Measurements from ENCODE around the gene AKAP6. TPM values are rescaled to one million over a fixed set of nuclear protein-coding genes. Genes with fewer than 3 reads are reported as not detected.

AKAP6 gene
- total and polyA plus RNA-seq, 2 experiments from 2014 or later, result 0.38 to 0.42 TPM

DNA sequence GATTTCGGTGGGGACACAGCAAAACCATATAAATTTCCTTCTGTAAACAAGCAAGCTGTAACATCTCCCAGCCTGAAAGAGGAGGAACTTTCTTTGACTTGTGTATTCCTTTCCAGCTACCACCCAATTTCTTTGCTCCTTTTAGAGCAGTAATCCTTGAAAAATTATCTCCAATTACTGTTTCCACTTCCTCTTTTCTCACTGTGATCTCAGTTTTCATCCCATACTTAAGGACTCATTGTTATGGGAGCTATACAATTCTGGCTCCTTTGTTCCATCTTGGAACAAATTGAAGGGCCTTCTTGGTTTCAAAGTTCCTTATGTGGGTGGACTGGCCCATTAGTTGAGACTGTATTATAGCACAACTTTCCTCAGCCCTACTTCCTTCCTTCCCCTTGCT is 152.6 kb downstream of the AKAP6 start (continued):
- TF ChIP-seq, protein P1, sequence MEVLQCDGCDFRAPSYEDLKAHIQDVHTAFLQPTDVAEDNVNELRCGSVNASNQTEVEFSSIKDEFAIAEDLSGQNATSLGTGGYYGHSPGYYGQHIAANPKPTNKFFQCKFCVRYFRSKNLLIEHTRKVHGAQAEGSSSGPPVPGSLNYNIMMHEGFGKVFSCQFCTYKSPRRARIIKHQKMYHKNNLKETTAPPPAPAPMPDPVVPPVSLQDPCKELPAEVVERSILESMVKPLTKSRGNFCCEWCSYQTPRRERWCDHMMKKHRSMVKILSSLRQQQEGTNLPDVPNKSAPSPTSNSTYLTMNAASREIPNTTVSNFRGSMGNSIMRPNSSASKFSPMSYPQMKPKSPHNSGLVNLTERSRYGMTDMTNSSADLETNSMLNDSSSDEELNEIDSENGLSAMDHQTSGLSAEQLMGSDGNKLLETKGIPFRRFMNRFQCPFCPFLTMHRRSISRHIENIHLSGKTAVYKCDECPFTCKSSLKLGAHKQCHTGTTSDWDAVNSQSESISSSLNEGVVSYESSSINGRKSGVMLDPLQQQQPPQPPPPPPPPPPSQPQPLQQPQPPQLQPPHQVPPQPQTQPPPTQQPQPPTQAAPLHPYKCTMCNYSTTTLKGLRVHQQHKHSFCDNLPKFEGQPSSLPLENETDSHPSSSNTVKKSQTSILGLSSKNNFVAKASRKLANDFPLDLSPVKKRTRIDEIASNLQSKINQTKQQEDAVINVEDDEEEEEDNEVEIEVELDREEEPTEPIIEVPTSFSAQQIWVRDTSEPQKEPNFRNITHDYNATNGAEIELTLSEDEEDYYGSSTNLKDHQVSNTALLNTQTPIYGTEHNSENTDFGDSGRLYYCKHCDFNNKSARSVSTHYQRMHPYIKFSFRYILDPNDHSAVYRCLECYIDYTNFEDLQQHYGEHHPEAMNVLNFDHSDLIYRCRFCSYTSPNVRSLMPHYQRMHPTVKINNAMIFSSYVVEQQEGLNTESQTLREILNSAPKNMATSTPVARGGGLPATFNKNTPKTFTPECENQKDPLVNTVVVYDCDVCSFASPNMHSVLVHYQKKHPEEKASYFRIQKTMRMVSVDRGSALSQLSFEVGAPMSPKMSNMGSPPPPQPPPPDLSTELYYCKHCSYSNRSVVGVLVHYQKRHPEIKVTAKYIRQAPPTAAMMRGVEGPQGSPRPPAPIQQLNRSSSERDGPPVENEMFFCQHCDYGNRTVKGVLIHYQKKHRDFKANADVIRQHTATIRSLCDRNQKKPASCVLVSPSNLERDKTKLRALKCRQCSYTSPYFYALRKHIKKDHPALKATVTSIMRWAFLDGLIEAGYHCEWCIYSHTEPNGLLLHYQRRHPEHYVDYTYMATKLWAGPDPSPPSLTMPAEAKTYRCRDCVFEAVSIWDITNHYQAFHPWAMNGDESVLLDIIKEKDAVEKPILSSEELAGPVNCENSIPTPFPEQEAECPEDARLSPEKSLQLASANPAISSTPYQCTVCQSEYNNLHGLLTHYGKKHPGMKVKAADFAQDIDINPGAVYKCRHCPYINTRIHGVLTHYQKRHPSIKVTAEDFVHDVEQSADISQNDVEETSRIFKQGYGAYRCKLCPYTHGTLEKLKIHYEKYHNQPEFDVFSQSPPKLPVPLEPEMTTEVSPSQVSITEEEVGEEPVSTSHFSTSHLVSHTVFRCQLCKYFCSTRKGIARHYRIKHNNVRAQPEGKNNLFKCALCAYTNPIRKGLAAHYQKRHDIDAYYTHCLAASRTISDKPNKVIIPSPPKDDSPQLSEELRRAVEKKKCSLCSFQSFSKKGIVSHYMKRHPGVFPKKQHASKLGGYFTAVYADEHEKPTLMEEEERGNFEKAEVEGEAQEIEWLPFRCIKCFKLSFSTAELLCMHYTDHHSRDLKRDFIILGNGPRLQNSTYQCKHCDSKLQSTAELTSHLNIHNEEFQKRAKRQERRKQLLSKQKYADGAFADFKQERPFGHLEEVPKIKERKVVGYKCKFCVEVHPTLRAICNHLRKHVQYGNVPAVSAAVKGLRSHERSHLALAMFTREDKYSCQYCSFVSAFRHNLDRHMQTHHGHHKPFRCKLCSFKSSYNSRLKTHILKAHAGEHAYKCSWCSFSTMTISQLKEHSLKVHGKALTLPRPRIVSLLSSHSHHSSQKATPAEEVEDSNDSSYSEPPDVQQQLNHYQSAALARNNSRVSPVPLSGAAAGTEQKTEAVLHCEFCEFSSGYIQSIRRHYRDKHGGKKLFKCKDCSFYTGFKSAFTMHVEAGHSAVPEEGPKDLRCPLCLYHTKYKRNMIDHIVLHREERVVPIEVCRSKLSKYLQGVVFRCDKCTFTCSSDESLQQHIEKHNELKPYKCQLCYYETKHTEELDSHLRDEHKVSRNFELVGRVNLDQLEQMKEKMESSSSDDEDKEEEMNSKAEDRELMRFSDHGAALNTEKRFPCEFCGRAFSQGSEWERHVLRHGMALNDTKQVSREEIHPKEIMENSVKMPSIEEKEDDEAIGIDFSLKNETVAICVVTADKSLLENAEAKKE (CRISPR knock-in tag; IDR thresholded peaks at IDR 0.05), result no peak

DNA sequence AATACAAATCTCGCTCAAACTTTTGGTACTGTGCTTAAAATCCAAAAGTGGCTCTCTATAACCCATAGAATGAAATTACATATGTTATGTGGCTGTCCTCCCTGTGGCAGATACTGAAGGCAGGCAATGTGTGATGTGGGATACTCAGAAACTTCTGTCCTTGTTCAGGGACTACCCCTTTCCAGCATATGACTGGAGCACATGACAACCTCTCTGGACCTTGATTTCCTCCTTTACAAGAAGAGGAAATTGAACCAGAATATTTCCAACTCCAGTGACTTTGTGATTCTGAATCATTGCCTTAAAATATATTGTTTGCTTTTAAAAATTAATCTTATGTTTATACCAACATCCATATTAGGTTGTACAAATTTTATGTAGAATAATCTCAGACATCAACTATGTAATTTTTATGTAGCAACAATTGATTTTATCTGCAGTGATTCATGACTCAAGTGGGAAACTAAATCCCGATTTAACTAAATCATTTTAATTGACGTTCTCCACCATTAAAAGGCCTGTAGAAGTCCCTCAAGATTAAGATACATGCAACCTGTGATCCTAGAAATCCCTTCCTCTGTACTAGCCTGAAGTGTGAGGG is 162.4 kb downstream of the AKAP6 start:
- Histone ChIP-seq H3K36me3 (ENCODE audit: insufficient read depth) (no peaks in the 10 kb centered on the region), H3K27ac (ENCODE audit: low read depth) (no peak overlapping the region), H2AFZ (no peak overlapping the region), H3K4me1 (ENCODE audit: insufficient read depth) (no peaks in the 10 kb centered on the region), H3K27me3 (ENCODE audit: insufficient read depth) (no peaks in the 10 kb centered on the region), H3F3A (replicated peaks; ENCODE audit: low read depth) (no peaks in the 10 kb centered on the region), H3K4me3 (no peak overlapping the region), H3K9me2 (ENCODE audit: insufficient read depth) (no peaks in the 10 kb centered on the region), H4K20me1 (replicated peaks; ENCODE audit: insufficient read depth) (no peaks in the 10 kb centered on the region), H3K79me2 (replicated peaks; ENCODE audit: insufficient read depth) (no peaks in the 10 kb centered on the region), H3K4me2 (no peak overlapping the region)
- ATAC-seq, result no peak
- no peaks in the 10 kb centered on the region for H3K4me1 Mint-ChIP-seq
- no peak overlapping the region for H3K27ac Mint-ChIP-seq
- H3K27me3 Mint-ChIP-seq (ENCODE audit: insufficient read depth, low read depth, poor library complexity), result peaks cover 6% of the 10 kb centered on the region
- H3K36me3 Mint-ChIP-seq (ENCODE audit: low read depth), result no peaks in the 10 kb centered on the region
- H3K4me3 Mint-ChIP-seq, result no peak overlapping the region
- peaks cover 7% of the 10 kb centered on the region; the same call in 2 of the 3 replicates for H3K9me3 Mint-ChIP-seq
- no peak for DNase-seq (ENCODE audit: low spot score)
- no peak for TF ChIP-seq EZH2 (IDR thresholded peaks at IDR 0.05; ENCODE audit: low read depth, unreplicated experiment)
- TF ChIP-seq POLR2AphosphoS5 (IDR thresholded peaks at IDR 0.05; ENCODE audit: low read depth), result no peak
- TF ChIP-seq, protein P2, sequence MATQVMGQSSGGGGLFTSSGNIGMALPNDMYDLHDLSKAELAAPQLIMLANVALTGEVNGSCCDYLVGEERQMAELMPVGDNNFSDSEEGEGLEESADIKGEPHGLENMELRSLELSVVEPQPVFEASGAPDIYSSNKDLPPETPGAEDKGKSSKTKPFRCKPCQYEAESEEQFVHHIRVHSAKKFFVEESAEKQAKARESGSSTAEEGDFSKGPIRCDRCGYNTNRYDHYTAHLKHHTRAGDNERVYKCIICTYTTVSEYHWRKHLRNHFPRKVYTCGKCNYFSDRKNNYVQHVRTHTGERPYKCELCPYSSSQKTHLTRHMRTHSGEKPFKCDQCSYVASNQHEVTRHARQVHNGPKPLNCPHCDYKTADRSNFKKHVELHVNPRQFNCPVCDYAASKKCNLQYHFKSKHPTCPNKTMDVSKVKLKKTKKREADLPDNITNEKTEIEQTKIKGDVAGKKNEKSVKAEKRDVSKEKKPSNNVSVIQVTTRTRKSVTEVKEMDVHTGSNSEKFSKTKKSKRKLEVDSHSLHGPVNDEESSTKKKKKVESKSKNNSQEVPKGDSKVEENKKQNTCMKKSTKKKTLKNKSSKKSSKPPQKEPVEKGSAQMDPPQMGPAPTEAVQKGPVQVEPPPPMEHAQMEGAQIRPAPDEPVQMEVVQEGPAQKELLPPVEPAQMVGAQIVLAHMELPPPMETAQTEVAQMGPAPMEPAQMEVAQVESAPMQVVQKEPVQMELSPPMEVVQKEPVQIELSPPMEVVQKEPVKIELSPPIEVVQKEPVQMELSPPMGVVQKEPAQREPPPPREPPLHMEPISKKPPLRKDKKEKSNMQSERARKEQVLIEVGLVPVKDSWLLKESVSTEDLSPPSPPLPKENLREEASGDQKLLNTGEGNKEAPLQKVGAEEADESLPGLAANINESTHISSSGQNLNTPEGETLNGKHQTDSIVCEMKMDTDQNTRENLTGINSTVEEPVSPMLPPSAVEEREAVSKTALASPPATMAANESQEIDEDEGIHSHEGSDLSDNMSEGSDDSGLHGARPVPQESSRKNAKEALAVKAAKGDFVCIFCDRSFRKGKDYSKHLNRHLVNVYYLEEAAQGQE (IDR thresholded peaks at IDR 0.05; ENCODE audit: unreplicated experiment), result no peak
- TF ChIP-seq ZNF331 (CRISPR knock-in tag; IDR thresholded peaks at IDR 0.05; ENCODE audit: low read depth), result no peak
- no peak for TF ChIP-seq CREB1 (CRISPR knock-in tag; IDR thresholded peaks at IDR 0.05; ENCODE audit: low read depth)
- TF ChIP-seq, protein P3, sequence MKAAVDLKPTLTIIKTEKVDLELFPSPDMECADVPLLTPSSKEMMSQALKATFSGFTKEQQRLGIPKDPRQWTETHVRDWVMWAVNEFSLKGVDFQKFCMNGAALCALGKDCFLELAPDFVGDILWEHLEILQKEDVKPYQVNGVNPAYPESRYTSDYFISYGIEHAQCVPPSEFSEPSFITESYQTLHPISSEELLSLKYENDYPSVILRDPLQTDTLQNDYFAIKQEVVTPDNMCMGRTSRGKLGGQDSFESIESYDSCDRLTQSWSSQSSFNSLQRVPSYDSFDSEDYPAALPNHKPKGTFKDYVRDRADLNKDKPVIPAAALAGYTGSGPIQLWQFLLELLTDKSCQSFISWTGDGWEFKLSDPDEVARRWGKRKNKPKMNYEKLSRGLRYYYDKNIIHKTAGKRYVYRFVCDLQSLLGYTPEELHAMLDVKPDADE (IDR thresholded peaks at IDR 0.05), result no peak
- TF ChIP-seq, protein P4, sequence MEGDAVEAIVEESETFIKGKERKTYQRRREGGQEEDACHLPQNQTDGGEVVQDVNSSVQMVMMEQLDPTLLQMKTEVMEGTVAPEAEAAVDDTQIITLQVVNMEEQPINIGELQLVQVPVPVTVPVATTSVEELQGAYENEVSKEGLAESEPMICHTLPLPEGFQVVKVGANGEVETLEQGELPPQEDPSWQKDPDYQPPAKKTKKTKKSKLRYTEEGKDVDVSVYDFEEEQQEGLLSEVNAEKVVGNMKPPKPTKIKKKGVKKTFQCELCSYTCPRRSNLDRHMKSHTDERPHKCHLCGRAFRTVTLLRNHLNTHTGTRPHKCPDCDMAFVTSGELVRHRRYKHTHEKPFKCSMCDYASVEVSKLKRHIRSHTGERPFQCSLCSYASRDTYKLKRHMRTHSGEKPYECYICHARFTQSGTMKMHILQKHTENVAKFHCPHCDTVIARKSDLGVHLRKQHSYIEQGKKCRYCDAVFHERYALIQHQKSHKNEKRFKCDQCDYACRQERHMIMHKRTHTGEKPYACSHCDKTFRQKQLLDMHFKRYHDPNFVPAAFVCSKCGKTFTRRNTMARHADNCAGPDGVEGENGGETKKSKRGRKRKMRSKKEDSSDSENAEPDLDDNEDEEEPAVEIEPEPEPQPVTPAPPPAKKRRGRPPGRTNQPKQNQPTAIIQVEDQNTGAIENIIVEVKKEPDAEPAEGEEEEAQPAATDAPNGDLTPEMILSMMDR (conservative IDR thresholded peaks at IDR 0.05; ENCODE audit: low read depth in 2 of 2), result no peak
- no peak for TF ChIP-seq ZNF114 (CRISPR knock-in tag; IDR thresholded peaks at IDR 0.05)
- no peak for TF ChIP-seq JUNB (IDR thresholded peaks at IDR 0.05; ENCODE audit: unreplicated experiment)
- TF ChIP-seq NANOG (IDR thresholded peaks at IDR 0.05; ENCODE audit: borderline replicate concordance), result no peak
- TF ChIP-seq EZH2phosphoT487 (IDR thresholded peaks at IDR 0.05; ENCODE audit: unreplicated experiment), result no peak
- no peak for TF ChIP-seq STAT1 (IDR thresholded peaks at IDR 0.05; ENCODE audit: unreplicated experiment)

Data from GM23338 (cell line).